Chondrocyte (in vitro differentiated cells): Measurements from ENCODE around the gene TPO. TPM values are rescaled to one million over a fixed set of nuclear protein-coding genes. Genes with fewer than 3 reads are reported as not detected.

Experiments
- DNase-seq: peaks from one replicate; pipeline ENCODE4 v3.0.0; 2021; ENCODE audit warnings: mixed read lengths, low spot score
- H3K27ac Mint-ChIP-seq: one replicate; pipeline ENCODE4 v1.8.0; 2021; ENCODE audit warnings: mild to moderate bottlenecking, moderate library complexity, mixed read lengths; ENCODE audit not compliant: unreplicated experiment
- H3K27me3 Mint-ChIP-seq: 2 replicates; pipeline ENCODE4 v1.8.0; 2021; ENCODE audit warnings: low read depth, mixed read lengths
- H3K36me3 Mint-ChIP-seq: 2 replicates; pipeline ENCODE4 v1.8.0; 2021; ENCODE audit warnings: low read depth, mixed read lengths
- H3K4me1 Mint-ChIP-seq: 2 replicates; pipeline ENCODE4 v1.8.0; 2021; ENCODE audit warnings: low read depth, mild to moderate bottlenecking, mixed read lengths
- H3K4me3 Mint-ChIP-seq: one replicate; pipeline ENCODE4 v1.8.0; 2021; ENCODE audit warnings: mild to moderate bottlenecking, moderate library complexity, mixed read lengths; ENCODE audit not compliant: unreplicated experiment
- H3K9me3 Mint-ChIP-seq: 2 replicates; pipeline ENCODE4 v1.8.0; 2021; ENCODE audit warnings: low read depth, mixed read lengths
- long read RNA-seq: library from polyadenylated mRNA; stranded (forward); transcript quantifications from one replicate; pipeline ENCODE4 v2.0.0, GENCODE V29; 2021
- total RNA-seq: library from RNA; stranded (reverse); gene quantifications from 3 replicates; pipeline ENCODE4 v1.2.1, GENCODE V29; 2021
- TF ChIP-seq, protein P1 (sequence below): fragments of 200-600 bp; sonication (generic); IDR thresholded peaks from 2 replicates; pipeline ENCODE4 v1.5.0; 2021; ENCODE audit warnings: antibody characterized with exemption, mild to moderate bottlenecking, moderate library complexity

Gene TPO
- total RNA-seq: not detected in 3 replicates
- long read RNA-seq: 0 reads

- Mint-ChIP-seq H3K36me3 (no peaks in the 10 kb centered on the region), H3K4me1 (no peaks in the 10 kb centered on the region), H3K9me3 (no peaks in the 10 kb centered on the region), H3K4me3 (no peak within 1 kb of the TSS), H3K27me3 (peaks cover 6% of the 10 kb centered on the region), H3K27ac (no peak within 1 kb of the TSS)
- DNase-seq: no peak
- TF ChIP-seq, protein P1, sequence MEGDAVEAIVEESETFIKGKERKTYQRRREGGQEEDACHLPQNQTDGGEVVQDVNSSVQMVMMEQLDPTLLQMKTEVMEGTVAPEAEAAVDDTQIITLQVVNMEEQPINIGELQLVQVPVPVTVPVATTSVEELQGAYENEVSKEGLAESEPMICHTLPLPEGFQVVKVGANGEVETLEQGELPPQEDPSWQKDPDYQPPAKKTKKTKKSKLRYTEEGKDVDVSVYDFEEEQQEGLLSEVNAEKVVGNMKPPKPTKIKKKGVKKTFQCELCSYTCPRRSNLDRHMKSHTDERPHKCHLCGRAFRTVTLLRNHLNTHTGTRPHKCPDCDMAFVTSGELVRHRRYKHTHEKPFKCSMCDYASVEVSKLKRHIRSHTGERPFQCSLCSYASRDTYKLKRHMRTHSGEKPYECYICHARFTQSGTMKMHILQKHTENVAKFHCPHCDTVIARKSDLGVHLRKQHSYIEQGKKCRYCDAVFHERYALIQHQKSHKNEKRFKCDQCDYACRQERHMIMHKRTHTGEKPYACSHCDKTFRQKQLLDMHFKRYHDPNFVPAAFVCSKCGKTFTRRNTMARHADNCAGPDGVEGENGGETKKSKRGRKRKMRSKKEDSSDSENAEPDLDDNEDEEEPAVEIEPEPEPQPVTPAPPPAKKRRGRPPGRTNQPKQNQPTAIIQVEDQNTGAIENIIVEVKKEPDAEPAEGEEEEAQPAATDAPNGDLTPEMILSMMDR: no peak
Measured at GRCh38 chr2:1413156-1413710, at the start of gene TPO. TSS of gene TPO (plus strand) at chr2:1413463. CDS start at chr2:1414409, 946 bp downstream.

GRCh38 chr2:1366546-1367134 lies 46.6 kb upstream of the TPO start:
- no peaks in the 10 kb centered on the region for H3K4me1 Mint-ChIP-seq

DNA sequence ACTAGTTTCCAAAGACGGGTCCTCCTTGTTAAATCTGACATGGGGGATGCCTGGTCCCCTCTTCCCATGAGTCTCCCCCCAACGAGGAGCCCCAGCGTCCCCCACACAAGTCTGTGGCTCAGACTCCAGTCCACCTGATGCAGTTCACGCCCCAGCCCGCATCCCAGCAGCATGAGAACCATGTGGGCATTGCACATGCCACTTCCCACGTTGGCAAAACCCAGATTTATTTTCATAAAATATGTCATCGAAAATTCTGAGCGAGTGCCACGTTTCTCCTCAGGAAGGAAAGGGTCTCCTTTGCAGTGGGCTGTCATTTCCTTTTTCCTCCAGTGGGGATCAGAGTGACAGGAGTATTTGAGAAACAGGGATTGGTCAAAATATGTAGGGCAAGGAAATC lies 45.7 kb upstream of the TPO start:
- Mint-ChIP-seq H3K9me3 (peaks cover 4% of the 10 kb centered on the region), H3K27ac (no peak overlapping the region), H3K4me1 (no peaks in the 10 kb centered on the region), H3K36me3 (no peaks in the 10 kb centered on the region), H3K27me3 (peaks cover 12% of the 10 kb centered on the region), H3K4me3 (no peak overlapping the region)
- DNase-seq: no peak
- TF ChIP-seq, protein P1: no peak

More at GRCh38 chr2:1366546-1367134, 46.6 kb upstream of the TPO start:
- H3K27ac Mint-ChIP-seq: no peak overlapping the region
- TF ChIP-seq, protein P1: no peak
- no peak overlapping the region for H3K4me3 Mint-ChIP-seq
- peaks cover 4% of the 10 kb centered on the region for H3K9me3 Mint-ChIP-seq
- DNase-seq: no peak
- no peaks in the 10 kb centered on the region for H3K36me3 Mint-ChIP-seq
- peaks cover 9% of the 10 kb centered on the region for H3K27me3 Mint-ChIP-seq

DNA sequence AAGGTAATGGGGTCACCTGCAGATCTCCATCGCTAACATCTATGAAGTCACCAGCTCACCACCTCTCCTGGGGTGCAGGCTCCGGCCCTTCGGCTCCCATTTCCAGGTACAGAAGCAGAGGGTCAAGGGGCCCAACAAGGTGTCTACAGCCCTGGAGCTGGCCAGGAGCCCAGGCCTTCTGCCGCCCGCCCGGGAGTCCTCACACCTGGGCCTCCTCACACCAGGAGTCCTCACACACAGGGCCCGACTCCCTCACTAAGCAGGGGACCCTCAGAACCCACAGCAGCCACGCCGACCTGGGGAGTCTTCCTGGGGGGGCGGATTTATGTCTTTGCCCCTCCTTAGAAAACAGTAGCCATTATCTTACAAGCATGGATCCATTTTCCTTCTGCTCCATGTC lies 43.4 kb upstream of the TPO start:
- Mint-ChIP-seq H3K36me3 (no peaks in the 10 kb centered on the region), H3K27ac (no peak overlapping the region), H3K9me3 (no peaks in the 10 kb centered on the region), H3K4me3 (no peak overlapping the region), H3K27me3 (peaks cover 16% of the 10 kb centered on the region), H3K4me1 (no peaks in the 10 kb centered on the region)
- TF ChIP-seq, protein P1: no peak
- DNase-seq: peak; percentile 84

GRCh38 chr2:1370461-1370860 lies 42.8 kb upstream of the TPO start:
- no peak overlapping the region for H3K27ac Mint-ChIP-seq
- no peaks in the 10 kb centered on the region for H3K36me3 Mint-ChIP-seq
- peaks cover 16% of the 10 kb centered on the region for H3K27me3 Mint-ChIP-seq
- TF ChIP-seq, protein P1: no peak
- no peaks in the 10 kb centered on the region for H3K4me1 Mint-ChIP-seq
- H3K4me3 Mint-ChIP-seq: no peak overlapping the region
- H3K9me3 Mint-ChIP-seq: no peaks in the 10 kb centered on the region
- no peak for DNase-seq
